Endodermal cell (in vitro differentiated cells): ENCODE data around the gene DTNA. TPM values are rescaled to one million over a fixed set of nuclear protein-coding genes. Genes with fewer than 3 reads are reported as not detected.

Experiments used
- DNase-seq: peaks from one replicate; pipeline ENCODE4 v3.0.0-alpha.2; 2017
- H3K27ac ChIP-seq: 2 replicates; pipeline ENCODE4 v1.5.1; 2013; ENCODE audit warnings: mild to moderate bottlenecking, low read depth, low read length, moderate library complexity
- H3K27me3 ChIP-seq: 2 replicates; pipeline ENCODE4 v1.6.1; 2013; ENCODE audit warnings: mild to moderate bottlenecking, low read length, moderate library complexity; ENCODE audit not compliant: insufficient read depth, control insufficient read depth, poor library complexity, severe bottlenecking
- H3K36me3 ChIP-seq: 2 replicates; pipeline ENCODE4 v1.7.0; 2013; ENCODE audit warnings: mild to moderate bottlenecking, low read length, moderate library complexity; ENCODE audit not compliant: control insufficient read depth, insufficient read depth
- H3K4me1 ChIP-seq: one replicate; pipeline ENCODE4 v1.7.0; 2013; ENCODE audit warnings: low read length; ENCODE audit not compliant: control insufficient read depth, insufficient read depth
- H3K4me3 ChIP-seq: 2 replicates; pipeline ENCODE4 v1.5.1; 2013; ENCODE audit warnings: mild to moderate bottlenecking, low read length, moderate library complexity
- H3K9ac ChIP-seq: 2 replicates; pipeline ENCODE4 v1.6.1; 2013; ENCODE audit warnings: mild to moderate bottlenecking, low read length, moderate library complexity; ENCODE audit not compliant: poor library complexity, severe bottlenecking; ENCODE audit errors: extremely low read depth
- H3K9me3 ChIP-seq: 2 replicates; pipeline ENCODE4 v1.6.1; 2013; ENCODE audit warnings: mild to moderate bottlenecking, low read length, moderate library complexity; ENCODE audit not compliant: control insufficient read depth
- H3K27ac Mint-ChIP-seq: 2 replicates; pipeline ENCODE4 v1.8.0; 2020; ENCODE audit warnings: mixed read lengths
- H3K27me3 Mint-ChIP-seq: 2 replicates; pipeline ENCODE4 v1.8.0; 2021; ENCODE audit warnings: mild to moderate bottlenecking, mixed read lengths; ENCODE audit not compliant: insufficient read depth
- H3K36me3 Mint-ChIP-seq: 2 replicates; pipeline ENCODE4 v1.8.0; 2020; ENCODE audit warnings: low read depth, mixed read lengths
- H3K4me1 Mint-ChIP-seq: 2 replicates; pipeline ENCODE4 v1.8.0; 2020; ENCODE audit warnings: mixed read lengths
- H3K4me3 Mint-ChIP-seq: 2 replicates; pipeline ENCODE4 v1.8.0; 2020; ENCODE audit warnings: mild to moderate bottlenecking, moderate library complexity, mixed read lengths
- H3K9me3 Mint-ChIP-seq: 2 replicates; pipeline ENCODE4 v1.8.0; 2020; ENCODE audit warnings: mild to moderate bottlenecking, mixed read lengths
- CTCF ChIP-seq: fragments of 200-600 bp; sonication (generic); conservative IDR thresholded peaks from 2 replicates; pipeline ENCODE4 v1.5.0; 2021; ENCODE audit warnings: antibody characterized with exemption, mild to moderate bottlenecking
- WGBS, 2 experiments: methylation state at CpG; one replicate each; pipeline versions ENCODE4 v1.1.5 to v1.1.7; 2013; ENCODE audit warnings: missing lambda C conversion rate in 2 of 2, mixed read lengths in 1 of 2; ENCODE audit not compliant: insufficient coverage in 1 of 2, insufficient read length in 1 of 2; 5-methylcytosine and 5-hydroxymethylcytosine counted together
- total RNA-seq, 2 donors: library from RNA; stranded (reverse); fragmentation: NEBNext Ultra II Directional in 1 of 2; extraction: Animal tissue kit (Norgen Biotek cat#: 25700) in 1 of 2; gene quantifications; 2 replicates in 1 of 2; 3 replicates in 1 of 2; pipeline ENCODE4 v1.2.1, GENCODE V29; 2021

The DTNA gene
- total RNA-seq, 2 donors from 2014 or later = 45.6 to 51.6 TPM

GRCh38 chr18:34758378-34758948, 48.4 kb downstream of the DTNA start:
- peaks cover 11% of the 10 kb centered on the region for H3K4me1 Mint-ChIP-seq
- H3K4me3 Mint-ChIP-seq = no peak overlapping the region
- no peaks in the 10 kb centered on the region for H3K4me1 ChIP-seq
- H3K27me3 ChIP-seq = no peaks in the 10 kb centered on the region
- no peak for TF ChIP-seq CTCF
- peaks cover 30% of the 10 kb centered on the region for H3K36me3 Mint-ChIP-seq
- H3K4me3 ChIP-seq = no peak overlapping the region
- H3K27ac ChIP-seq = no peak overlapping the region
- no peak overlapping the region for H3K9ac ChIP-seq
- no peaks in the 10 kb centered on the region for H3K27me3 Mint-ChIP-seq
- peaks cover 27% of the 10 kb centered on the region for H3K9me3 Mint-ChIP-seq
- no peak for DNase-seq
- H3K9me3 ChIP-seq = peaks cover 32% of the 10 kb centered on the region
- H3K36me3 ChIP-seq = peaks cover 19% of the 10 kb centered on the region
- peak overlapping the region; percentile 66 for H3K27ac Mint-ChIP-seq

GRCh38 chr18:34760444-34760843, 50.3 kb downstream of the DTNA start:
- H3K4me1 Mint-ChIP-seq = peaks cover 11% of the 10 kb centered on the region

GRCh38 chr18:34764451-34764850, 54.4 kb downstream of the DTNA start:
- no peaks in the 10 kb centered on the region for H3K9me3 Mint-ChIP-seq
- peaks cover 23% of the 10 kb centered on the region for H3K36me3 Mint-ChIP-seq
- H3K4me1 Mint-ChIP-seq = peaks cover 8% of the 10 kb centered on the region
- Histone ChIP-seq H3K27me3 (no peaks in the 10 kb centered on the region), H3K4me1 (no peaks in the 10 kb centered on the region), H3K4me3 (no peak overlapping the region), H3K9me3 (peaks cover 5% of the 10 kb centered on the region), H3K9ac (no peak overlapping the region), H3K36me3 (peaks cover 5% of the 10 kb centered on the region), H3K27ac (no peak overlapping the region)
- no peak overlapping the region for H3K4me3 Mint-ChIP-seq
- H3K27me3 Mint-ChIP-seq = no peaks in the 10 kb centered on the region
- peak; percentile 67 for TF ChIP-seq CTCF
- DNase-seq = no peak
- WGBS, 2 experiments = 93 to 94% methylated on average over 2 to 4 of the region's 4 CpGs
- H3K27ac Mint-ChIP-seq = no peak overlapping the region

More at GRCh38 chr18:34760444-34760843, 50.3 kb downstream of the DTNA start:
- WGBS, 2 experiments = 50 to 70% methylated on average over 2 to 4 of the region's 4 CpGs
- Histone ChIP-seq H3K4me3 (no peak overlapping the region), H3K27me3 (no peaks in the 10 kb centered on the region), H3K4me1 (no peaks in the 10 kb centered on the region), H3K9ac (no peak overlapping the region), H3K27ac (no peak overlapping the region), H3K9me3 (peaks cover 25% of the 10 kb centered on the region), H3K36me3 (peaks cover 19% of the 10 kb centered on the region)
- Mint-ChIP-seq H3K27me3 (no peaks in the 10 kb centered on the region), H3K36me3 (peaks cover 27% of the 10 kb centered on the region), H3K27ac (no peak overlapping the region), H3K4me3 (no peak overlapping the region), H3K9me3 (peaks cover 23% of the 10 kb centered on the region)
- DNase-seq = no peak
- TF ChIP-seq CTCF = no peak
